Lower lobe of right lung (tissue), 2 donors: ENCODE results near the gene PLD1. TPM values are rescaled to one million over a fixed set of nuclear protein-coding genes. Genes with fewer than 3 reads are reported as not detected.

ENCODE experiments used
- ATAC-seq, 2 donors: fragments of 200-7000 bp; cut with Tn5 transposase; one replicate each; pipeline ENCODE4 v1.9.1; 2020 to 2022; ENCODE audit warnings: mild to moderate bottlenecking in 2 of 2, moderate library complexity in 2 of 2
- DNase-seq: peaks from one replicate; pipeline ENCODE4 v3.0.0-alpha.2; 2020
- H3K27ac ChIP-seq: fragments of 200-600 bp; one replicate; pipeline ENCODE4 v1.8.0; 2022
- H3K27me3 ChIP-seq: fragments of 200-600 bp; one replicate; pipeline ENCODE4 v1.8.0; 2022; ENCODE audit warnings: low read depth
- H3K36me3 ChIP-seq: fragments of 200-600 bp; one replicate; pipeline ENCODE4 v1.8.0; 2022; ENCODE audit warnings: mild to moderate bottlenecking
- H3K4me1 ChIP-seq: fragments of 200-600 bp; one replicate; pipeline ENCODE4 v1.8.0; 2022
- H3K4me3 ChIP-seq: fragments of 200-600 bp; one replicate; pipeline ENCODE4 v1.8.0; 2022; ENCODE audit warnings: mild to moderate bottlenecking
- H3K9me3 ChIP-seq: fragments of 200-600 bp; one replicate; pipeline ENCODE4 v1.8.0; 2022
- intact Hi-C: fragments of 100-400 bp; cut with DNase I; formaldehyde crosslinking; loops from one replicate; pipeline ENCODE4 v1.11.0; 2022
- total RNA-seq: library from RNA; stranded (reverse); fragmentation: NEBNext Ultra II Directional; extraction: Animal tissue kit (Norgen Biotek cat#: 25700); gene quantifications from one replicate; pipeline ENCODE4 v1.2.1, GENCODE V29; 2021
- TF ChIP-seq, protein P1 (sequence below): fragments of 200-600 bp; IDR thresholded peaks from one replicate; pipeline ENCODE4 v1.8.0; 2022; ENCODE audit warnings: antibody characterized with exemption, mild to moderate bottlenecking
- donor health status: DM: no; HTN: yes; CAD: no; lungs with severe emphysema.

Gene PLD1
- total RNA-seq, 1 donor from 2014 or later = 27.7 TPM

DNA sequence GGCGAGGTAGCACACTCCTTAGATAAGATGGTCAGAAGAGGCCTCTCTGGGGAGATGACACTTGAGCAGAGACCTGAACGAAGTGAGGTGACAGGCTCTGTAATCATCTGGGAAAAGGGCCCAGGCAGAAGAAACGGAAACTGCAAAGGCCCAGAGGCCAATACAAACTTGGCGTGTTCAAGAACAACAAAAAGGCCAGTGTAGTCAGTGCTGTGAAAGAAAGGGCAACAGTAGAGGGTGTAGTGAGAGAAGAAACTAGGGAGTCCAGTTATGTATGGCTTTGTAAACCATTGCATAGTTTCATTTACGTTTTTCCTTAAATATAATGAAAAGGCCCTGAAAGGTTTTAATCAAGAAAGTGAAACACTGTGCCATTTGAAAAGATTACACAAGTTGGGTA, 31.8 kb downstream of the PLD1 start:
- H3K27me3 ChIP-seq = no peaks in the 10 kb centered on the region

DNA sequence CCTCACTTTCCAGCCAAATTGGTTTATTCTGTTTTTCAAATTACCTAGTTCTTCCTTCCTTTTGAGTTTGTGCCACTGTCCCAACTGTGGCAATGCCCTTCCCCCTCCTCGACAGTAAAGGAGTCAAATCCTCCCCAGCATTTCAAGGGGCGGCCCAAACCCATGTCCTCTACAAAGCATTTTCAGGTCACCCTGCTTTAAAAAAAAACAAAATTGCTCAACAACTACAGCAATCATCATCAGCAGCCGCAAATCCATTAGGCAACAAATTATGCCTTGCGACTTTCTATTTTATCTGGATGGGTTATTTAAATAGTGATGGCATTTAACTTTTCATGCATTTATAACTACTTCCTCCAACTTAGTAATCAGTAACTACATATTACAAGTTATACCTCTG, 32.7 kb downstream of the PLD1 start:
- DNase-seq (no peak), ATAC-seq (no peak)
- Histone ChIP-seq H3K36me3 (no peaks in the 10 kb centered on the region), H3K27ac (peak overlapping the region; percentile 43), H3K4me3 (no peak overlapping the region), H3K27me3 (no peaks in the 10 kb centered on the region), H3K9me3 (no peaks in the 10 kb centered on the region), H3K4me1 (peaks cover 11% of the 10 kb centered on the region)
- TF ChIP-seq, protein P1, sequence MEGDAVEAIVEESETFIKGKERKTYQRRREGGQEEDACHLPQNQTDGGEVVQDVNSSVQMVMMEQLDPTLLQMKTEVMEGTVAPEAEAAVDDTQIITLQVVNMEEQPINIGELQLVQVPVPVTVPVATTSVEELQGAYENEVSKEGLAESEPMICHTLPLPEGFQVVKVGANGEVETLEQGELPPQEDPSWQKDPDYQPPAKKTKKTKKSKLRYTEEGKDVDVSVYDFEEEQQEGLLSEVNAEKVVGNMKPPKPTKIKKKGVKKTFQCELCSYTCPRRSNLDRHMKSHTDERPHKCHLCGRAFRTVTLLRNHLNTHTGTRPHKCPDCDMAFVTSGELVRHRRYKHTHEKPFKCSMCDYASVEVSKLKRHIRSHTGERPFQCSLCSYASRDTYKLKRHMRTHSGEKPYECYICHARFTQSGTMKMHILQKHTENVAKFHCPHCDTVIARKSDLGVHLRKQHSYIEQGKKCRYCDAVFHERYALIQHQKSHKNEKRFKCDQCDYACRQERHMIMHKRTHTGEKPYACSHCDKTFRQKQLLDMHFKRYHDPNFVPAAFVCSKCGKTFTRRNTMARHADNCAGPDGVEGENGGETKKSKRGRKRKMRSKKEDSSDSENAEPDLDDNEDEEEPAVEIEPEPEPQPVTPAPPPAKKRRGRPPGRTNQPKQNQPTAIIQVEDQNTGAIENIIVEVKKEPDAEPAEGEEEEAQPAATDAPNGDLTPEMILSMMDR = no peak
- intact Hi-C loops = no loop called here

More for the DNA sequence above, 31.8 kb downstream of the PLD1 start:
- no peak for ATAC-seq
- TF ChIP-seq, protein P1 = no peak
- DNase-seq = no peak
- no peaks in the 10 kb centered on the region for H3K9me3 ChIP-seq
- intact Hi-C loops = no loop called here
- no peaks in the 10 kb centered on the region for H3K36me3 ChIP-seq
- H3K27ac ChIP-seq = no peak overlapping the region
- peaks cover 11% of the 10 kb centered on the region for H3K4me1 ChIP-seq
- H3K4me3 ChIP-seq = no peak overlapping the region

DNA sequence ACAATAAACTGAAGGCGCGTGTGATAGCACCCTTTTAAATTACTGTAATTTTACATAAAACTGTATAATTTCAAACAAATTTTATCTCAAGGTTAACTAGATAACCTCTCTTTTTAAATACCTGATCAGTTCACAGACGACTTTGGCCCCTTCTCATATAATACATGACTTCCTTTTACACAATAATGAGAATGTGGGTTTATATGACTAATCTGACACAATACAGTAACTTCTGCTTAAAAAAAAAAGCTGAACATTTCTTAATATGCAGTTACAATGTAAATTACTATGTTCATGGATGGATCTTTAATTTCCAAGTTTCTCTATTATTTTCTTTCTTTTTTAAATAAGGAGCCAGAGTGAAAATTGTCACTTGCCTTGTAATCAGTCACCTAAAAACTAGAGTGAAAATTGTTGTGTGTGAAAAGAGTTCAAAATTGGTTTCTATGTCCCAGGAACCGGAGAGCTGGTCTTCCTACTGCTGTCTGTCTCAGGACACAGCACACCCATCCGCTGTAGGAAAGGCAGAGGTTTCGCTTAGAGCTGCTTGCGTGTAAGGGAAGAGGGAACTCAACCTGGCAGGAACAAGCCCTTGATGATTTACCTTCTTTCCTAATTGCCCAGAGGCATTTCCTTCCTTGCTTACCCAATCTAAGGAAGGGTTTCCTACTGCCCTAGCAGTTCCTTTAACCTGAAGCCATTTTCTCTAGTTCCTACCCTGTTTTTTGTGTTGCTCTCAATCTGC, 33.3 kb downstream of the PLD1 start:
- Histone ChIP-seq H3K36me3 (no peaks in the 10 kb centered on the region), H3K4me1 (peaks cover 17% of the 10 kb centered on the region), H3K27ac (peak overlapping the region; percentile 43), H3K4me3 (no peak overlapping the region), H3K27me3 (no peaks in the 10 kb centered on the region), H3K9me3 (no peaks in the 10 kb centered on the region)
- ATAC-seq (peak; percentile 44 to 45), DNase-seq (no peak)
- intact Hi-C loops = no loop called here
- TF ChIP-seq, protein P1 = no peak

DNA sequence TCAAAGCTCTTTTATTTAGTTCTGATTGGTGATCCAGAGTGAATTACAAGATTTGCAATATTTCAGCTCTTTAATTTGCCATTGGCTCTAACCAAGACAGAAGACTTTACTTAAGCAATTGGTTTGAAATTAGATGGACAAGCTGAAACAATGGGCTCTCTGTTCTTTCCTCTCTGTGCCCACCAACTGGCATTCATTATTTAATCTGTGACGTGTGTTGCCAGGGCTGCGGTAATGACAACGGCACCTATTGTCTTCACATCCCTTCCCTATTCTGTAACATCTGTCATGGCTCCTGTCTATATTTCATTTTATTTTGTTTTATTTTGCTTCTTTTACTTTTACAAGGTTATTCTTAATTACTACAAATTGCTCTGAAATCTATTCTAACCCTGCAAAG, 33.9 kb downstream of the PLD1 start:
- TF ChIP-seq, protein P1 = no peak
- H3K4me1 ChIP-seq = peaks cover 17% of the 10 kb centered on the region
- ATAC-seq = no peak
- H3K9me3 ChIP-seq = no peaks in the 10 kb centered on the region
- intact Hi-C loops = no loop called here
- no peak for DNase-seq
- no peaks in the 10 kb centered on the region for H3K27me3 ChIP-seq
- H3K4me3 ChIP-seq = no peak overlapping the region
- H3K36me3 ChIP-seq = no peaks in the 10 kb centered on the region
- no peak overlapping the region for H3K27ac ChIP-seq

DNA sequence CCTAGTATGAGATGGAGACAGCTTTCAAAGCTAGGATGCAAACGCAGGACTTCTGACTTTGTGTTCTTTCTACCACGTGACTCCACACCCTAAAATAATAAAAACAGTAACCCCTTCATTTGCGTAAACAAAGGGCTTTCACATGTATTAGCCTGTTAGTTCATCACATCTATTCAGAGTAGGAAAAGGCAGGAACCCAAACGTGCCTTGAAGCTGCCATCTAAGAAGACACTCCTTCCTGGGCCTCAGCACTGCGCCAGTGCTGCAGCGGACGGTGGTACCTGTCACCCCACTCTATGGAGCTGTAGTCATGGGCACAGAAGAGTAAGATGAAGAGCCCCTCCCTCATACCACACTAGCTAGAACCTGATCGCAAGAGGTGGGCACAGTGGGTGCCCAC, 34.3 kb downstream of the PLD1 start:
- DNase-seq = no peak
- ATAC-seq = no peak

More for the DNA sequence above, 34.3 kb downstream of the PLD1 start:
- no peak overlapping the region for H3K27ac ChIP-seq
- H3K9me3 ChIP-seq = no peaks in the 10 kb centered on the region
- H3K4me1 ChIP-seq = peaks cover 17% of the 10 kb centered on the region
- TF ChIP-seq, protein P1 = no peak
- H3K27me3 ChIP-seq = no peaks in the 10 kb centered on the region
- H3K4me3 ChIP-seq = no peak overlapping the region
- intact Hi-C loops = no loop called here
- no peaks in the 10 kb centered on the region for H3K36me3 ChIP-seq
